Muscle layer of colon (tissue), 2 donors: ENCODE results near the gene ARHGAP31.
"Not testable (repeated sequence)": the region's sequence is repeated elsewhere in the genome, so short reads cannot be mapped to it uniquely, and the experiment has no call there.

Experiments
- H3K27ac ChIP-seq: one replicate; pipeline ENCODE4 v1.7.0; 2013; ENCODE audit warnings: low read depth, mild to moderate bottlenecking, low read length, moderate library complexity
- H3K27me3 ChIP-seq, 2 donors: one replicate each; pipeline ENCODE4 v1.7.0; 2013; ENCODE audit warnings: low read length in 2 of 2, mild to moderate bottlenecking in 2 of 2; ENCODE audit not compliant: insufficient read depth in 2 of 2, control insufficient read depth in 1 of 2
- H3K36me3 ChIP-seq: one replicate; pipeline ENCODE4 v1.7.0; 2013; ENCODE audit warnings: mild to moderate bottlenecking, low read length; ENCODE audit not compliant: insufficient read depth
- H3K4me1 ChIP-seq: one replicate; pipeline ENCODE4 v1.7.0; 2013; ENCODE audit warnings: mild to moderate bottlenecking, low read length; ENCODE audit not compliant: insufficient read depth
- H3K4me3 ChIP-seq, 2 donors: one replicate each; pipeline ENCODE4 v1.7.0; 2013; ENCODE audit warnings: low read length in 2 of 2, low read depth in 1 of 2, mild to moderate bottlenecking in 1 of 2, moderate library complexity in 1 of 2
- H3K9ac ChIP-seq: one replicate; pipeline ENCODE4 v1.7.0; 2013; ENCODE audit warnings: low read length
- H3K9me3 ChIP-seq: one replicate; pipeline ENCODE4 v1.7.0; 2013; ENCODE audit warnings: mild to moderate bottlenecking, low read length
- donor health status: abdominal sarcoma.
- donor health status: Adenocarcinoma of cecum.

ARHGAP31 gene

GRCh38 chr3:119324899-119325298 is 30.7 kb downstream of the ARHGAP31 start:
- Histone ChIP-seq H3K27me3 (no peaks in the 10 kb centered on the region), H3K36me3 (no peaks in the 10 kb centered on the region), H3K9ac (no peak overlapping the region), H3K9me3 (no peaks in the 10 kb centered on the region), H3K4me1 (peaks cover 10% of the 10 kb centered on the region), H3K4me3 (no peak overlapping the region), H3K27ac (no peak overlapping the region)

GRCh38 chr3:119326976-119327375 is 32.8 kb downstream of the ARHGAP31 start:
- Histone ChIP-seq H3K4me1 (peaks cover 6% of the 10 kb centered on the region), H3K4me3 (no peak overlapping the region), H3K9me3 (no peaks in the 10 kb centered on the region), H3K36me3 (no peaks in the 10 kb centered on the region), H3K9ac (no peak overlapping the region), H3K27me3 (no peaks in the 10 kb centered on the region), H3K27ac (no peak overlapping the region)

GRCh38 chr3:119329551-119329950 is 35.4 kb downstream of the ARHGAP31 start:
- Histone ChIP-seq H3K27me3 (no peaks in the 10 kb centered on the region), H3K4me3 (no peak overlapping the region), H3K36me3 (no peaks in the 10 kb centered on the region), H3K27ac (no peak overlapping the region), H3K9ac (no peak overlapping the region), H3K9me3 (no peaks in the 10 kb centered on the region), H3K4me1 (peaks cover 18% of the 10 kb centered on the region)

- Histone ChIP-seq H3K27ac (no peak overlapping the region), H3K27me3 (no peaks in the 10 kb centered on the region), H3K36me3 (no peaks in the 10 kb centered on the region), H3K9me3 (no peaks in the 10 kb centered on the region), H3K4me1 (peaks cover 18% of the 10 kb centered on the region), H3K4me3 (no peak overlapping the region), H3K9ac (no peak overlapping the region)
Measured at GRCh38 chr3:119330181-119330580, 36.0 kb downstream of the ARHGAP31 start.

GRCh38 chr3:119330858-119331257 is 36.7 kb downstream of the ARHGAP31 start:
- no peaks in the 10 kb centered on the region for H3K9me3 ChIP-seq
- no peak overlapping the region for H3K9ac ChIP-seq
- peaks cover 18% of the 10 kb centered on the region for H3K4me1 ChIP-seq
- H3K36me3 ChIP-seq: no peaks in the 10 kb centered on the region
- no peak overlapping the region for H3K4me3 ChIP-seq
- H3K27me3 ChIP-seq: no peaks in the 10 kb centered on the region
- no peak overlapping the region for H3K27ac ChIP-seq

- Histone ChIP-seq H3K4me1 (peaks cover 18% of the 10 kb centered on the region), H3K27me3 (no peaks in the 10 kb centered on the region), H3K36me3 (no peaks in the 10 kb centered on the region), H3K9ac (no peak overlapping the region), H3K9me3 (no peaks in the 10 kb centered on the region), H3K4me3 (no peak overlapping the region), H3K27ac (no peak overlapping the region)
Measured at GRCh38 chr3:119331661-119332060, 37.5 kb downstream of the ARHGAP31 start.

- Histone ChIP-seq H3K27ac (no peak overlapping the region), H3K36me3 (no peaks in the 10 kb centered on the region), H3K27me3 (no peaks in the 10 kb centered on the region), H3K9ac (no peak overlapping the region), H3K4me3 (no peak overlapping the region), H3K4me1 (peaks cover 18% of the 10 kb centered on the region), H3K9me3 (no peaks in the 10 kb centered on the region)
Measured at GRCh38 chr3:119333773-119334509, 39.8 kb downstream of the ARHGAP31 start.

- no peaks in the 10 kb centered on the region for H3K36me3 ChIP-seq
- peaks cover 18% of the 10 kb centered on the region for H3K4me1 ChIP-seq
- no peaks in the 10 kb centered on the region for H3K9me3 ChIP-seq
- H3K27me3 ChIP-seq: no peaks in the 10 kb centered on the region
- H3K27ac ChIP-seq: no peak overlapping the region
- H3K9ac ChIP-seq: no peak overlapping the region
- H3K4me3 ChIP-seq: no peak overlapping the region
Measured at GRCh38 chr3:119336823-119337222, 42.6 kb downstream of the ARHGAP31 start.

- not testable (repeated sequence) for H3K27ac ChIP-seq, H3K27me3 ChIP-seq, H3K9ac ChIP-seq
Measured at GRCh38 chr3:119337407-119337806, 43.2 kb downstream of the ARHGAP31 start.

GRCh38 chr3:119338754-119339153 is 44.6 kb downstream of the ARHGAP31 start:
- Histone ChIP-seq H3K27me3 (no peaks in the 10 kb centered on the region), H3K27ac (no peak overlapping the region), H3K9me3 (no peaks in the 10 kb centered on the region), H3K4me1 (peaks cover 3% of the 10 kb centered on the region), H3K36me3 (no peaks in the 10 kb centered on the region), H3K9ac (no peak overlapping the region), H3K4me3 (no peak overlapping the region)

More at GRCh38 chr3:119337407-119337806, 43.2 kb downstream of the ARHGAP31 start:
- not testable (repeated sequence) for H3K4me3 ChIP-seq, H3K9me3 ChIP-seq, H3K36me3 ChIP-seq
- H3K4me1 ChIP-seq: peaks cover 14% of the 10 kb centered on the region

GRCh38 chr3:119340014-119340413 is 45.8 kb downstream of the ARHGAP31 start:
- Histone ChIP-seq H3K36me3 (no peaks in the 10 kb centered on the region), H3K27ac (no peak overlapping the region), H3K27me3 (no peaks in the 10 kb centered on the region), H3K9ac (no peak overlapping the region), H3K4me3 (no peak overlapping the region), H3K4me1 (no peaks in the 10 kb centered on the region), H3K9me3 (no peaks in the 10 kb centered on the region)

GRCh38 chr3:119340446-119340845 is 46.3 kb downstream of the ARHGAP31 start:
- H3K27me3 ChIP-seq: no peaks in the 10 kb centered on the region
- H3K36me3 ChIP-seq: no peaks in the 10 kb centered on the region
- H3K9me3 ChIP-seq: no peaks in the 10 kb centered on the region
- no peak overlapping the region for H3K27ac ChIP-seq
- H3K4me1 ChIP-seq: no peaks in the 10 kb centered on the region
- no peak overlapping the region for H3K9ac ChIP-seq
- H3K4me3 ChIP-seq: no peak overlapping the region
